ENCODE results near the gene GPRC5D.

GPRC5D gene

DNA sequence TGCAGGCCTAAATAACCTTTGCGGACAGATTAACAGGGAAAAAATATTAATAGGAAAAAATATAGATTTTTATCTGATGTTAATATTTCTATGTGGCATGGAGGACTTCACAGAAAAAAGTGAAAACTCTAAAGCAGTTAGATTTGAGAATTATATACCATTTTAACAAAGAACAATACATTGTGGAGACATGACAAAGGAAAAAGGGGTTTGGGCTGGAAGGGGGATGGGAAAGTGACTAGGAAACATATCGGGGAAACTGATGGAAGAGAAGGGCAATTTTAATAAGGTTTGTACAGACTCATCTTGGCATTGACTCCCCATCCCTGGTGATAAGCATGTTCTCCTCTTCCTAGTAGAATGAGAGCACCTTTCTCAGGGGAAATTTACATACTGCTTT lies 21.0 kb upstream of the GPRC5D start:
- H3K4me3 ChIP-seq (ENCODE audit: low read depth, low read length): no peak overlapping the region
- DNase-seq (ENCODE audit: low read depth): no peak
- no peak for TF ChIP-seq CTCF (IDR thresholded peaks at IDR 0.05; ENCODE audit: low read depth, low read length, missing control alignments)

- DNase-seq (ENCODE audit: low read depth): no peak
- TF ChIP-seq CTCF (IDR thresholded peaks at IDR 0.05; ENCODE audit: low read depth, low read length, missing control alignments): no peak
- H3K4me3 ChIP-seq (ENCODE audit: low read depth, low read length): no peak overlapping the region
Measured at GRCh38 chr12:12965836-12966235, 13.9 kb upstream of the GPRC5D start.

DNA sequence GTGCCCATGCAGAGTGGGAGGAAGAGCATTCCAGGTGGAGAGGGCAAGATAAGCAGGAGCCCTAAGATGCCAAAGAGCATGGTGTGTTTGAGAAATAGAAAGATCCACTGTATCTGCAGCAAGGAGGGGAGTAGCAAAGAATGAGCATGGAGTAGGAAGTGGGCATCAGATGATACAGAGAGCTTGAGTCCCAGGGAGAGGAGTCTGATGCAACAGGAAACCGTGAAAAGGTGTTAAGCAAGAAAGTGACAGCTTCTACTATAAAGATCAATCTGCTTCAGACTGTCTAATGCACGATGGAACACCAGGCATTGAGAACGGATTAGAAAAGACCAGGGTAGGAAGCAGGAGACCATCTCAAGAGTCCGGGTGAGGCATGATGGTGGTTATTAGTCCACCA lies 12.3 kb upstream of the GPRC5D start:
- no peak for TF ChIP-seq CTCF (IDR thresholded peaks at IDR 0.05; ENCODE audit: low read depth, low read length, missing control alignments)
- H3K4me3 ChIP-seq (ENCODE audit: low read depth, low read length): no peak overlapping the region
- no peak for DNase-seq (ENCODE audit: low read depth)

- TF ChIP-seq CTCF (IDR thresholded peaks at IDR 0.05; ENCODE audit: low read depth, low read length, missing control alignments): no peak
- no peak for DNase-seq (ENCODE audit: low read depth)
- H3K4me3 ChIP-seq (ENCODE audit: low read depth, low read length): no peak overlapping the region
Measured at GRCh38 chr12:12960639-12961209, 8.8 kb upstream of the GPRC5D start.

- no peak for DNase-seq (ENCODE audit: low read depth)
- no peak for TF ChIP-seq CTCF (IDR thresholded peaks at IDR 0.05; ENCODE audit: low read depth, low read length, missing control alignments)
- H3K4me3 ChIP-seq (ENCODE audit: low read depth, low read length): no peak overlapping the region
Measured at GRCh38 chr12:12958886-12959285, 6.9 kb upstream of the GPRC5D start.

DNA sequence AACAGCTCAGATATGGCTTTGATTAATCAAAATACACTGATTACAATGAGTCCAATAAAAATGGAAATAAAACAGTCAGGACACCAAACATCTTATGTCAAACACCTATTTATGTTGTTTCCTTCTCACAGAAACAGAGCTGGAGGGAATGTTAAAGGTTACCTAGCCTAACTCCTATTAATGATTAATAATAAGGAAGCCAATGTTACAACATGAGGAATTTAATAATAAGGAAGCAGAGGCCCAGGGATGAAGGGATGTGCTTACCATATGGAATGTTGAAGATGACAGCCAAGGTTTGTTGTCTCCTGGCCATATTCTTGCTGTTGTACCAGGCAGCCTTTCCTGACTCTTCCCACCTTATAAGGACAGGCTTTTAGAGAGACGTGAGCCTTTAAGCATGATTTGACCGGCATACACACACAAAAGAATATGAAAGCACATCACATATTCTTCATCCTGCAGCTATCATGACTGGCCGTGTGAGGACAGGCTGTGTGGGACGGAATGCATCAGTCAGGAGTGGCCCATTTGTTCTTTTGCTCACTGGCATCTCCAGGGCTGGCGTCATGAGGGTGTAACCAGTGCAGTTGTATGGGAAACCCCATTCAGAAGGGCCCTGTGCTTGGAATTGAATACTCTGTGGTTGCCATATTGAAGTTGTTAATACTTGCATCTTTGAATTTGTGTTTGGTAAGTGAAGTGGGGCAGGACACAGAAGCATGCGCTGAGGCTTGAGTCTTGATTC lies 3.1 kb upstream of the GPRC5D start:
- no peak for DNase-seq (ENCODE audit: low read depth)
- H3K4me3 ChIP-seq (ENCODE audit: low read depth, low read length): no peak overlapping the region
- no peak for TF ChIP-seq CTCF (IDR thresholded peaks at IDR 0.05; ENCODE audit: low read depth, low read length, missing control alignments)

GRCh38 chr12:12954356-12954755 lies 2.4 kb upstream of the GPRC5D start:
- H3K4me3 ChIP-seq (ENCODE audit: low read depth, low read length): no peak overlapping the region
- DNase-seq (ENCODE audit: low read depth): no peak
- TF ChIP-seq CTCF (IDR thresholded peaks at IDR 0.05; ENCODE audit: low read depth, low read length, missing control alignments): no peak

All from GM12864 (cell line).